ENCODE results near the gene TPD52L1. TPM values are rescaled to one million over a fixed set of nuclear protein-coding genes. Genes with fewer than 3 reads are reported as not detected.

Gene TPD52L1
- total and polyA plus RNA-seq, 10 donors: 0.80 to 9.1 (median 3.9) TPM

- intact Hi-C loops (cut with DNase I; ENCODE audit: low total_unique reads): no loop called here
- DNase-seq: no peak
- H3K36me3 ChIP-seq: no peaks in the 10 kb centered on the region
- TF ChIP-seq, protein P1, sequence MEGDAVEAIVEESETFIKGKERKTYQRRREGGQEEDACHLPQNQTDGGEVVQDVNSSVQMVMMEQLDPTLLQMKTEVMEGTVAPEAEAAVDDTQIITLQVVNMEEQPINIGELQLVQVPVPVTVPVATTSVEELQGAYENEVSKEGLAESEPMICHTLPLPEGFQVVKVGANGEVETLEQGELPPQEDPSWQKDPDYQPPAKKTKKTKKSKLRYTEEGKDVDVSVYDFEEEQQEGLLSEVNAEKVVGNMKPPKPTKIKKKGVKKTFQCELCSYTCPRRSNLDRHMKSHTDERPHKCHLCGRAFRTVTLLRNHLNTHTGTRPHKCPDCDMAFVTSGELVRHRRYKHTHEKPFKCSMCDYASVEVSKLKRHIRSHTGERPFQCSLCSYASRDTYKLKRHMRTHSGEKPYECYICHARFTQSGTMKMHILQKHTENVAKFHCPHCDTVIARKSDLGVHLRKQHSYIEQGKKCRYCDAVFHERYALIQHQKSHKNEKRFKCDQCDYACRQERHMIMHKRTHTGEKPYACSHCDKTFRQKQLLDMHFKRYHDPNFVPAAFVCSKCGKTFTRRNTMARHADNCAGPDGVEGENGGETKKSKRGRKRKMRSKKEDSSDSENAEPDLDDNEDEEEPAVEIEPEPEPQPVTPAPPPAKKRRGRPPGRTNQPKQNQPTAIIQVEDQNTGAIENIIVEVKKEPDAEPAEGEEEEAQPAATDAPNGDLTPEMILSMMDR (IDR thresholded peaks at IDR 0.05 in 8 of 11, conservative IDR thresholded peaks at IDR 0.05 in 3 of 11): no peak
- TF ChIP-seq POLR2A (IDR thresholded peaks at IDR 0.05): no peak
- TF ChIP-seq POLR2AphosphoS5 (IDR thresholded peaks at IDR 0.05): no peak
- peaks cover 0 to 5% (median 0%) of the 10 kb centered on the region in 6 donors for H3K4me1 ChIP-seq
- 90 to 95% (median 91%) methylated on average over 2 of the region's 2 CpGs for WGBS, 5 donors
- no peak overlapping the region for H3K27ac ChIP-seq
- H3K27me3 ChIP-seq (replicated peaks in 1 of 7): no peaks in the 10 kb centered on the region
- no peak overlapping the region for H3K4me3 ChIP-seq
- H3K9me3 ChIP-seq: no peaks in the 10 kb centered on the region
Observed at GRCh38 chr6:125205931-125206330, 52.4 kb downstream of the TPD52L1 start.

- TF ChIP-seq POLR2A (IDR thresholded peaks at IDR 0.05) (no peak), POLR2AphosphoS5 (IDR thresholded peaks at IDR 0.05) (no peak)
- TF ChIP-seq, protein P1 (IDR thresholded peaks at IDR 0.05 in 8 of 11, conservative IDR thresholded peaks at IDR 0.05 in 3 of 11): no peak
- intact Hi-C loops (cut with DNase I; ENCODE audit: low total_unique reads): no loop called here
- no peaks in the 10 kb centered on the region for H3K27me3 ChIP-seq (replicated peaks in 1 of 7)
- no peak for DNase-seq
- peaks cover 0 to 4% (median 0%) of the 10 kb centered on the region in 6 donors for H3K4me1 ChIP-seq
- no peaks in the 10 kb centered on the region for H3K9me3 ChIP-seq
- no peak overlapping the region for H3K27ac ChIP-seq
- H3K36me3 ChIP-seq: no peaks in the 10 kb centered on the region
- no peak overlapping the region for H3K4me3 ChIP-seq
- WGBS, 5 donors: 84 to 95% (median 92%) methylated on average over 1 of the region's 1 CpG
Observed at GRCh38 chr6:125206389-125206788, 52.8 kb downstream of the TPD52L1 start.

DNA sequence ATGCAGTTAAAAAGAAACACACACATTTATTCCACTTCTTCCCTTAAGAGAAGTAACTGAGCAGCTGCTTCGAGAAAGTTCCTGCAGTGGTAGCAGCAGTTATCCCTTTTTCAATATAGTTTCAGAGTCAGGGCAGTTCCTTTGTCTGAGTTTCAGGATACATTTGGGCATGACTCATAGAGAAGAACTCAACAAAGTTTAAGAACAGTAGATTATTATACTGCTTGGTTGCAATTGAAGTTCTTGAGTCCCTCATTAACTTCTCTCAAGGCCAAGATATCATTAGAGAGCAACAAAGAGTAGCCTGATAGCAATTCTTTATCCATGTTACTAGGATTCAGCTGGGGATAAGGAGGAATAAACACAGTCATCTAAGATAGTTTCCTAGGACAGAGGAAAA is 54.4 kb downstream of the TPD52L1 start:
- 71 to 93% (median 76%) methylated on average over 1 of the region's 1 CpG for WGBS, 5 donors
- no peaks in the 10 kb centered on the region for H3K9me3 ChIP-seq
- no peaks in the 10 kb centered on the region for H3K4me1 ChIP-seq
- no peak overlapping the region for H3K27ac ChIP-seq
- no peak overlapping the region for H3K4me3 ChIP-seq
- H3K27me3 ChIP-seq (replicated peaks in 1 of 7): no peaks in the 10 kb centered on the region
- no peaks in the 10 kb centered on the region for H3K36me3 ChIP-seq
- TF ChIP-seq POLR2A (IDR thresholded peaks at IDR 0.05): no peak
- no peak for TF ChIP-seq POLR2AphosphoS5 (IDR thresholded peaks at IDR 0.05)
- TF ChIP-seq, protein P1 (IDR thresholded peaks at IDR 0.05 in 8 of 11, conservative IDR thresholded peaks at IDR 0.05 in 3 of 11): no peak
- no peak for DNase-seq
- intact Hi-C loops (cut with DNase I; ENCODE audit: low total_unique reads): no loop called here

GRCh38 chr6:125208625-125209249 is 55.2 kb downstream of the TPD52L1 start:
- no peak overlapping the region for H3K27ac ChIP-seq
- no peaks in the 10 kb centered on the region for H3K9me3 ChIP-seq
- H3K27me3 ChIP-seq (replicated peaks in 1 of 7): no peaks in the 10 kb centered on the region
- no peaks in the 10 kb centered on the region for H3K4me1 ChIP-seq
- 83 to 88% (median 86%) methylated on average over 5 of the region's 5 CpGs for whole genome bisulfite sequencing, 5 donors
- no peak overlapping the region for H3K4me3 ChIP-seq
- TF ChIP-seq POLR2A (IDR thresholded peaks at IDR 0.05) (no peak), POLR2AphosphoS5 (IDR thresholded peaks at IDR 0.05) (no peak)
- TF ChIP-seq, protein P1 (IDR thresholded peaks at IDR 0.05 in 8 of 11, conservative IDR thresholded peaks at IDR 0.05 in 3 of 11): no peak
- DNase-seq: no peak
- intact Hi-C loops (cut with DNase I; ENCODE audit: low total_unique reads): no loop called here
- H3K36me3 ChIP-seq: no peaks in the 10 kb centered on the region
